GM21515 (cell line): ENCODE results near the gene FAM107A.
"Not testable (repeated sequence)": the region's sequence is repeated elsewhere in the genome, so short reads cannot be mapped to it uniquely, and the experiment has no call there.

Source experiments
- ATAC-seq: cut with Tn5 transposase; IDR thresholded peaks from one replicate; pipeline ENCODE4 v1.9.1; 2021; ENCODE audit not compliant: unreplicated experiment

Gene FAM107A

GRCh38 chr3:58537412-58538301, 39.5 kb downstream of the FAM107A start:
- ATAC-seq: no peak

- ATAC-seq: no peak
Observed at GRCh38 chr3:58536501-58537411, 40.4 kb downstream of the FAM107A start, which contains the start of gene ACOX2. Gene ACOX2, minus strand, starts transcription at chr3:58537190. Its CDS starts 2,084 bp downstream, at chr3:58535106.

- ATAC-seq: no peak
Observed at GRCh38 chr3:58535531-58536500, 41.4 kb downstream of the FAM107A start.

DNA sequence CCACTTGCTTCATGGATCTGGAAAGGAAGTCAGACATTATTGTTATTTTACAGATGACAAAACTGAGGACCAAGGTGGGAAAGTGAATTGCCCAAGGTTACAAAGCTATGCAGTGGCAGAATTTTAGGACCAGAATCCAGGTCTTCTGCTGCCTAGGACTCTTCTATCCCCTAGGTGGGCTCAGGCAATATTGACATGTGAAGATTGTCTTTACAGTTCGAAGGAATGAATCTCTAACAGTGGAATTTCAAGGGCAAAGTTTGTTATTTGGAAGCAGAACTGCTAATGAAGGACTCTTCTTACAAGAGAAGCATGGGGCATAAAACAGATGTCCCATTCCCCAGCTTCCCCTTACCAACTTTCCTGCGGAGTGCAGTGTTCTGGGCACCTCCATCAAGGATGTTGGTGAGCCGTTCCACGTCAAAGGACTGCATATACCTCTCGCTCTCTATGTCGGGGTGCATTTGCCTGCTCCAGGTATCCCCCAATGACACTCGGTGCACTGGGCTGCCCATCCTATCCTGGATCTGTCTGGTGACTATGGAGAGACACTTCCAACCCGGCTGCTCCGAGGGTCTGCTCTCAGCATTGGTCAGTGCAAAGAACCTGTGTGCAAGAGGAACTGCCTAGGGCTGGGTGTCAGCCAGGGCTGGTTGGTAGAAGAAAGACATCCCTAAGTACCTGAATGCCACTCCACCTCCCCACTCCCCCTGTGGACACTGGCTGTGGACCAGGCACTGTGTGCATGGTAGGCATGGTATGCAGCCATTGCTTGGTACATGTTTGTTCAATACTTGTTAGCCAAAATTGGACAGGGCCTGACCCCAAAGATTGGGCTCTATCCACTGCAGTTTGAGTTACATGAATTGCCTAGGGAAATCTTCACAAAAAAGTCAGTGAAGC, 42.3 kb downstream of the FAM107A start:
- ATAC-seq: no peak

- peak; percentile 85 for ATAC-seq
Observed at GRCh38 chr3:58532794-58533220, 44.4 kb downstream of the FAM107A start.

DNA sequence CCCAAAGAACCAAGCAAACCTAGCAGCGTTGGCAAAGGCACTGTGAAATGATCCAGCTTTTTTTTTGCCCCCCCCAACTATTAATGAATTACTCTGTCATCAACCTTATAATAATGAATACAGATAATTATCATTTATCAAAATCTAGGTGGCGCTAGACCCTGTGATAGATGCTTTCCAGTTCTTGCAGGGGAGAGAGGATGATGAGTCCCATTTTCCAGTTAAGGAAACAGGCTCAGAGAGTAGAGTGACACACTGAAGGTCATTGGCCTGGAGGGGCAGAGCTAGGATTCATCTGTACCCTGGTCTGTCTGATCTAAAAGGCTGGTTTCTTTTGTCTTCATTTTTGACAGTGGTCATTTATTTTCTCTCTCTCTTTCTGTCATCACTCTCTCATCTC, 45.2 kb downstream of the FAM107A start:
- no peak for ATAC-seq

DNA sequence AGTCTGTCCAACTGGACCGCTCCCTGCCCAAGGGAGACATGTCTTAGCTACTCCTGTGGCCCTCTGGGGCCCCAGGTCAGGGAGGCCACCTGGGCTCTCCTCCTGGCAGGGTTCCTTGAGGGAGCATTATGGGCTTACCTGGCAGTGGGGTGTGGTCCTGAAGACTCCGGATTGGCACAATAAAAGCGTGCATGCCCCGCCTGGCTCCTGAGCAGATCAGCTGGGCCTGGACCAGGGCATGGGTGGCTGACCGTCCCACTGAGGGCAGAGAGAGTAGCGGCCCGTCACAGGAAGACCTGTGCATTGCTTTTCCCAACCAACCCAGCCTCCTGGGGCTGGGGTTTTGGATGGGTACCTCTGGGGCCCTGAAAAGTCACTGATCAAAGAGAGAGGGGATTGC, 45.6 kb downstream of the FAM107A start:
- ATAC-seq: no peak

DNA sequence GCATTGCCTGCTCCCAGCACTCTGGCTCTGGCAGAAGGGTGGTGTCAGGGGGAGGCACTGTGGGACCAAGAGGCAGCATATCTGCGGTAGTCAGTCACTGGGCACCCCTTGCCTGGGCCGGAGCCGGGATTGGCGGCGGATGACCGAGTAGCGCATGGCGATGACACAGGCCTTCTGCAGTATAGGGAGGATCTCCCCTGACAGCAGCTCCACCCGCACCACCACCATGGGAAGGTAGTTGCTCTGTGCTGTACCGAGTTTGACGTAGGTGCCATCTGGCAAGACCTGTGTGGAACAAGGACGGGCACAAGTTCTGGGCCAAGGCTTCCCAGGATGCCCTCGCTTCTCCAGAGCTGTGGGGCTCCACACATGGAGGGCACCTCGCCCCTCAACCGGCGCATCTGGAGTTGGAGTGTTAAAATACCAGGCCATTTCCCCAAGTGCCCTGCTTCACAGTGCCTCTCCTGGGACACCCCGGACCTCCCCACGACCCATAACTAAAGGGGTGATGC, 46.8 kb downstream of the FAM107A start:
- ATAC-seq: no peak

- no peak for ATAC-seq
Observed at GRCh38 chr3:58529516-58530353, 47.5 kb downstream of the FAM107A start.

- no peak for ATAC-seq
Observed at GRCh38 chr3:58528629-58529028, 48.6 kb downstream of the FAM107A start.

- not testable (repeated sequence) for ATAC-seq
Observed at GRCh38 chr3:58527440-58527839, 49.8 kb downstream of the FAM107A start.

- ATAC-seq: no peak
Observed at GRCh38 chr3:58526515-58526957, 50.7 kb downstream of the FAM107A start.

DNA sequence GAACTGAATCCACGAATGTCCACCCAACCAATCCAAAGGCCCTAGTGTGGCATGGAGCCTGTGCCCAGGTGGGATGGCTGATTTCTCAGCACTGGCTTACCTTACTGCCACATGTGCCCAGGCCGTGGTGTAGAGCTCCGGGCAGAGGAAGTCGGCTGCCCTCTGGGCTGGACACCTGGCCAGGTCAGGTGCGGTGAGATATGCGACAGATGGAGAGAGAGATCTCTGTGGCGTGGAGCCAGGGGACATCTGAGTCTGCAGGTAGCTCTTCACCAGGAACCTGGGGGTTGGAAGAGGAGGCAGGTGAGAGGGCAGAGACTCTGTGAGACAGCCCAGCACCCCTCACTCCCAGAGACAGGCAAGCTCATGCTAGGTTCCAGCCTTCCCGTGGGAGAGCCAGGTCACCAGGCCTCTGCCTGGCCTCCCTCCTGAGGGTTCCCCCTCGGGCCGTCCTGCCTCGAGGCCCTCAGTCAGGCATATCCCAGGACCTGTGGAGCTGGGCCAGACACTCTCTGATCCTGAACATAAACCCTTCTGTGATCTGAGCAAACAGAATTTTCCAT, 52.8 kb downstream of the FAM107A start:
- no peak for ATAC-seq

DNA sequence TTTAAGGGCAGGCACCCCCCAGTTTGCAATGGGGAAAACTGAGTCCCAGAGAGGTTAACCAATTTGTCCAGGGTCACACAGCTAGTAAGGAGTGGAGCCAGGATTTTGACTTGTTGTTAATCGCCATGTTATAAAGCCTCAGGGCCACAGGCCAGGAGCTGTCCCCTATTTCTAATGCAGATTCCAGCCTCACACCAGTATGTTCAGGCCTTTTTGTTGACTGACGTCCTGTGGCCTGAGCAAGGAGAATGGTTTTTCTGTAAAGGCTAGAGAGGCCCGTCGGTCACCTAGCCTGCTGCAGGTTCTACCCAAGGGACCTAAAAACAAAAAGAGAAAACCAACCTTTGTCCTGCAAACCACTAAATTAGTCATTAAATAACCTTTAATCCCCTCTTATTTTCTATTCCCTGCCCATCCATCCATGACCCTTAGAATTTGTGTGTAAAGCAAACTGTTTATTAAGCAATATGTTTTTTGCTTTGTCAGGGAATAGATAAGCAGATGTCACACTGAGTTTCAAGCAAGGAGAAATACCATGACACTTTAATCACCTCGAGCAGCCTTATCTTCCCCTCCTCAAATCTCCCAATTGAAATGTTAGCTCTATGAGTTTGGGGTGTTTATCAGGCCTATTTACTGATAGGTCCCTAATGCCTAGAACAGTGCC, 54.3 kb downstream of the FAM107A start:
- no peak for ATAC-seq

DNA sequence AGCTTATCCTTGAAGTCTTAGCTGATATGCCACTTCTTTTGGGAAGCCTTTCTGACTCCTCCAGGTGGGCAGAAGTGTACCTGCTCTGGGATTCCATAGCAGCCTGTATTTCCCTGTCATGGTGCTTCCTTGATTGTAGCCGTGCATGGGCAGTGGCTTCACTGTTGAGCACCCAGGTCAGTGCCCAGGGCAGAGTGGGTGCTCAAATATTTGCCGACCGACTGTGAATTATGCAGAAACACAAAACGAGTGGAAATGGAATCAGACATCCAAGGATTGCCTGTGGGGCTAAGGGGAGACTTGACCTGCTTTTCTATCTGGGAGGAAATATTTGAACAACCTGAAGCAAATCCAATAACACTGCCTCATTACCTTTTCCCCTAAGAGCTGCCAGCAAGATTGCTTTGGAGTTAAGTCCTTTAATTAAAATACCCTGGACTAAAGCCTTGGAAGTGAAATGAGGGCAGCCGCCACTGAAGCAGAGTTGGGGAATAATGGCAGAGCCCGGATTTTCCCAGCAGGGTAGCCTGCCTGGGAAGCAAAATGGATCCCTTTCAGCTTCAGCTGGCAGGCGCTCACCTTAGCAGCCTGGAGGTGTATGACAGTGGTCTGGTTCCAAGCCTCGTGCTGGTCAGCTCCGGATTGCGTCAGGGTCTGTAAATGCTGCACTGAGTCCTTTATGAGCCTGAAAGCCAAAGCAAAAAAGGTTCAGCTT, 55.1 kb downstream of the FAM107A start:
- ATAC-seq: no peak

DNA sequence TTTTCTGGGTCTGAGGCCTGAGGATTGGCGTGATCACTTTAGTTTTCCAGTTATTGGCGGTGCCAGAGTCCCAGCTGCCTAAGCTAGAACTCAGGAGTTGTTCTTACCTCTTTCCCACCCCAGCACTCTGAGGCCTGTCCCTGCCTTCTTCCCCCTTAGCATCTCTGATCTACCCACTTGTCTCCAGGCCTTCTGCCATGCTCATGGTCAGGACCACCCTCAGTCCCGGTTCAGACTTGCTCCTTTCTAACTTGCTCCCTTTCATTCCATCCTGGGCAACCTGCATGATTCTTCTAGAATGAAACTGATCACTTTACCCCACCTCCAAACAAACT, 55.9 kb downstream of the FAM107A start:
- no peak for ATAC-seq
